ENCODE results near the gene COL6A1. TPM values are rescaled to one million over a fixed set of nuclear protein-coding genes. Genes with fewer than 3 reads are reported as not detected.
A peak's percentile ranks its signal among the peaks of the same experiment; 100 is the strongest.

Gene COL6A1, protein sequence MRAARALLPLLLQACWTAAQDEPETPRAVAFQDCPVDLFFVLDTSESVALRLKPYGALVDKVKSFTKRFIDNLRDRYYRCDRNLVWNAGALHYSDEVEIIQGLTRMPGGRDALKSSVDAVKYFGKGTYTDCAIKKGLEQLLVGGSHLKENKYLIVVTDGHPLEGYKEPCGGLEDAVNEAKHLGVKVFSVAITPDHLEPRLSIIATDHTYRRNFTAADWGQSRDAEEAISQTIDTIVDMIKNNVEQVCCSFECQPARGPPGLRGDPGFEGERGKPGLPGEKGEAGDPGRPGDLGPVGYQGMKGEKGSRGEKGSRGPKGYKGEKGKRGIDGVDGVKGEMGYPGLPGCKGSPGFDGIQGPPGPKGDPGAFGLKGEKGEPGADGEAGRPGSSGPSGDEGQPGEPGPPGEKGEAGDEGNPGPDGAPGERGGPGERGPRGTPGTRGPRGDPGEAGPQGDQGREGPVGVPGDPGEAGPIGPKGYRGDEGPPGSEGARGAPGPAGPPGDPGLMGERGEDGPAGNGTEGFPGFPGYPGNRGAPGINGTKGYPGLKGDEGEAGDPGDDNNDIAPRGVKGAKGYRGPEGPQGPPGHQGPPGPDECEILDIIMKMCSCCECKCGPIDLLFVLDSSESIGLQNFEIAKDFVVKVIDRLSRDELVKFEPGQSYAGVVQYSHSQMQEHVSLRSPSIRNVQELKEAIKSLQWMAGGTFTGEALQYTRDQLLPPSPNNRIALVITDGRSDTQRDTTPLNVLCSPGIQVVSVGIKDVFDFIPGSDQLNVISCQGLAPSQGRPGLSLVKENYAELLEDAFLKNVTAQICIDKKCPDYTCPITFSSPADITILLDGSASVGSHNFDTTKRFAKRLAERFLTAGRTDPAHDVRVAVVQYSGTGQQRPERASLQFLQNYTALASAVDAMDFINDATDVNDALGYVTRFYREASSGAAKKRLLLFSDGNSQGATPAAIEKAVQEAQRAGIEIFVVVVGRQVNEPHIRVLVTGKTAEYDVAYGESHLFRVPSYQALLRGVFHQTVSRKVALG
- total RNA-seq (1 to 10 TPM; 8.0 to 8.5 TPM), total RNA-seq (1.2 to 107 (median 8.7) reads per million in 172 experiments)
- 2.1 TPM for polyA plus RNA-seq (2013, experiment 1 of 2)
- polyA plus RNA-seq (2013, experiment 2 of 2) = 18.3 TPM

DNA sequence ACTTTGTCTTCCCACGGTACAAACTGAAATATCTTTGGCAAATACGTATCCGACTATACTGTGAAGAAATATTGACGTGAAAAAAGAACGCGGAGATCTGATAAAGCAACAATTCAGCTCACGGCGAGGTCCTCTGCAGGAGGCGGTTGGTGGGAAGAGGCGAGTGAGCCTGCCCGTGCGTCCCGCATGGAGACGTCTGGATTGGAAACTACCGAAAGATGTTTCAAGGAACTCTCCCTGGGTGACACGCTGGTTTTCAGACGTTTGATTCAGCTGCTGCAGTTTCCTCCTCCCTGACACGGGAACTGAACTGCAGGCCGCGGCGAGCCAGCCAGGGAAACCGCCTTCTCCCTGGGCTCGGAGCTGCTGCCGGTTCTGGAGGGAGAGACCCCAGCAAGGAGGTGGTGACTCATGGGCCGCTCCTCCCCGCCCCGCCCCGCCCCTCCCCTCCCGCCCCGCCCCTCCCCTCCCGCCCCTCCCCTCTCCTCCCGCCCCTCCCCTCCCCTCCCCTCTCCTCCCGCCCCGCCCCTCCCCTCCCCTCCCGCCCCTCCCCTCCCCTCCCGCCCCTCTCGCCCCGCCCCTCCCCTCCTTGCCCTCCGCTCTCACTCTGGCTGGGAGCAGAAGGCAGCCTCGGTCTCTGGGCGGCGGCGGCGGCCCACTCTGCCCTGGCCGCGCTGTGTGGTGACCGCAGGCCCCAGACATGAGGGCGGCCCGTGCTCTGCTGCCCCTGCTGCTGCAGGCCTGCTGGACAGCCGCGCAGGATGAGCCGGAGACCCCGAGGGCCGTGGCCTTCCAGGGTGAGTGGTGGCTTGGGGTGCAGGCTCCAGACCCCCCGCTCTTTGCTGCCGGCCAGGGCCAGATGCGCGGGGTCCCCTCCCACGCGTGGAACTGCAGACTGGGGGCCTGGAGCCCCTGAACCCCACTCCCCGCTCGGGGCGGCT lies at the start of gene COL6A1:
Gene COL6A1, plus strand, starts transcription at position 620 of the 941 bp plus-strand sequence. Its CDS starts 81 bp downstream, at position 701.
- Mint-ChIP-seq H3K27ac (no peak within 1 kb of the TSS), H3K9me3 (no peaks in the 10 kb centered on the region), H3K36me3 (ENCODE audit: low read depth) (no peaks in the 10 kb centered on the region), H3K27me3 (peaks cover 6% of the 10 kb centered on the region), H3K4me1 (ENCODE audit: low read depth) (peaks cover 5% of the 10 kb centered on the region), H3K4me3 (peak within 1 kb of the TSS; percentile 76)
- Histone ChIP-seq H3K36me3 (ENCODE audit: insufficient read depth, low read length) (no peaks in the 10 kb centered on the region), H3K4me1 (ENCODE audit: insufficient read depth, low read length) (peaks cover 32% of the 10 kb centered on the region), H3K9me3 (ENCODE audit: control insufficient read depth in 1 of 2, insufficient read depth in 1 of 2, low read length in 2 of 2) (peaks cover 0 to 8% of the 10 kb centered on the region in 2 experiments), H3K27ac (ENCODE audit: low read depth in 1 of 2, low read length in 2 of 2) (no peak within 1 kb of the TSS), H3K4me3 (ENCODE audit: low read length) (peak within 1 kb of the TSS; percentile 59), H3K27me3 (ENCODE audit: control insufficient read depth in 1 of 2, insufficient read depth in 2 of 2, low read length in 2 of 2) (peaks cover 5 to 6% of the 10 kb centered on the region in 2 experiments)
- POLR2A ChIA-PET = interaction anchor here (1.1 kb wide), 1 partner anchor 8 kb away, joined by 4 read pairs; no protein-coding TSS in a partner anchor
- DNase-seq (peak; percentile 36 to 85 (median 54)), ATAC-seq (ENCODE audit: poor library complexity) (peak; percentile 79)
- TF ChIP-seq, protein P1, sequence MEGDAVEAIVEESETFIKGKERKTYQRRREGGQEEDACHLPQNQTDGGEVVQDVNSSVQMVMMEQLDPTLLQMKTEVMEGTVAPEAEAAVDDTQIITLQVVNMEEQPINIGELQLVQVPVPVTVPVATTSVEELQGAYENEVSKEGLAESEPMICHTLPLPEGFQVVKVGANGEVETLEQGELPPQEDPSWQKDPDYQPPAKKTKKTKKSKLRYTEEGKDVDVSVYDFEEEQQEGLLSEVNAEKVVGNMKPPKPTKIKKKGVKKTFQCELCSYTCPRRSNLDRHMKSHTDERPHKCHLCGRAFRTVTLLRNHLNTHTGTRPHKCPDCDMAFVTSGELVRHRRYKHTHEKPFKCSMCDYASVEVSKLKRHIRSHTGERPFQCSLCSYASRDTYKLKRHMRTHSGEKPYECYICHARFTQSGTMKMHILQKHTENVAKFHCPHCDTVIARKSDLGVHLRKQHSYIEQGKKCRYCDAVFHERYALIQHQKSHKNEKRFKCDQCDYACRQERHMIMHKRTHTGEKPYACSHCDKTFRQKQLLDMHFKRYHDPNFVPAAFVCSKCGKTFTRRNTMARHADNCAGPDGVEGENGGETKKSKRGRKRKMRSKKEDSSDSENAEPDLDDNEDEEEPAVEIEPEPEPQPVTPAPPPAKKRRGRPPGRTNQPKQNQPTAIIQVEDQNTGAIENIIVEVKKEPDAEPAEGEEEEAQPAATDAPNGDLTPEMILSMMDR (IDR thresholded peaks at IDR 0.05) = no peak
- CTCF ChIA-PET = no interaction called here
- intact Hi-C loops (cut with DNase I, micrococcal nuclease) = loop anchor here in 1 of 2 experiments (2.0 to 10.0 kb wide), 5 partner anchors 94 to 427 kb away; partner anchors contain the start of genes PCBP3 and PCNT

DNA sequence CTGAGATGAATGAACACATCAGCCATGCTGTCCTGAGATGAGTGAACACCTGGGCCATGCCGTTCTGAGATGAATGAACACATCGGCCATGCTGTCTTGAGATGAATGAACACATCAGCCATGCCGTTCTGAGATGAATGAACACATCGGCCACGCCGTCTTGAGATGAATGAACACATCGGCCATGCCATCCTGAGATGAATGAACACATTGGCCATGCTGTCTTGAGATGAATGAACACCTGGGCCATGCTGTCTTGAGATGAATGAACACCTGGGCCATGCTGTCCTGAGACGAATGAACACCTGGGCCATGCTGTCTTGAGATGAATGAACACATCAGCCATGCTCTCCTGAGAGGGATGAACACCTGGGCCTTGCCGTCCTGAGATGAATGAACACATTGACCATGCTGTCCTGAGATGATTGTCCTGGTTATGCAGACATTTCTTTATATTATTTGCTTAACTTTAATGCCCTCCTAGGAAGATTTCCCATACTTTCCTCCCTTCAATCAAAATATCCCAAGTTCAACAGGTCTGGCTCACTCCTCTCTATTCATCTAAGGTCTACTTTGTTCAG lies 48.6 kb upstream of the COL6A1 start:
- Histone ChIP-seq H3K4me1 (ENCODE audit: insufficient read depth, low read length) (peaks cover 4% of the 10 kb centered on the region), H3K9me3 (ENCODE audit: control insufficient read depth in 1 of 2, insufficient read depth in 1 of 2, low read length in 2 of 2) (peaks cover 0 to 8% of the 10 kb centered on the region in 2 experiments), H3K27ac (ENCODE audit: low read depth in 1 of 2, low read length in 2 of 2) (no peak overlapping the region), H3K27me3 (ENCODE audit: control insufficient read depth in 1 of 2, insufficient read depth in 2 of 2, low read length in 2 of 2) (no peaks in the 10 kb centered on the region), H3K36me3 (ENCODE audit: insufficient read depth, low read length) (no peaks in the 10 kb centered on the region), H3K4me3 (ENCODE audit: low read length) (no peak overlapping the region)
- Mint-ChIP-seq H3K36me3 (ENCODE audit: low read depth) (no peaks in the 10 kb centered on the region), H3K27ac (no peak overlapping the region), H3K4me1 (ENCODE audit: low read depth) (no peaks in the 10 kb centered on the region), H3K9me3 (no peaks in the 10 kb centered on the region), H3K4me3 (no peak overlapping the region), H3K27me3 (no peaks in the 10 kb centered on the region)
- intact Hi-C loops (cut with DNase I, micrococcal nuclease) = no loop called here
- DNase-seq (no peak), ATAC-seq (ENCODE audit: poor library complexity) (no peak)
- ChIA-PET CTCF (no interaction called here), POLR2A (no interaction called here)
- TF ChIP-seq, protein P1 (IDR thresholded peaks at IDR 0.05) = no peak

Measured in CD4-positive, alpha-beta T cell (primary cell).